ENCODE data around the gene MRTO4.
"Not testable (repeated sequence)": the region's sequence is repeated elsewhere in the genome, so short reads cannot be mapped to it uniquely, and the experiment has no call there.

Gene MRTO4

GRCh38 chr1:19251305-19252196 is at the start of gene MRTO4, which contains the start of gene EMC1:
MRTO4 (plus strand) TSS chr1:19251805; CDS start chr1:19251836, 31 bp downstream.
EMC1 (minus strand) TSS chr1:19251524; CDS start chr1:19251509, 15 bp downstream.
- DNase-seq (ENCODE audit: low spot score): peak; percentile 96

GRCh38 chr1:19202396-19202795 is 49.2 kb upstream of the MRTO4 start:
- no peak for DNase-seq (ENCODE audit: low spot score)

GRCh38 chr1:19203440-19203839 is 48.2 kb upstream of the MRTO4 start:
- peak; percentile 74 for DNase-seq (ENCODE audit: low spot score)

- DNase-seq (ENCODE audit: low spot score): no peak
Observed at GRCh38 chr1:19204446-19205266, 46.9 kb upstream of the MRTO4 start.

GRCh38 chr1:19205403-19205802 is 46.2 kb upstream of the MRTO4 start:
- no peak for DNase-seq (ENCODE audit: low spot score)

- no peak for DNase-seq (ENCODE audit: low spot score)
Observed at GRCh38 chr1:19205845-19206244, 45.8 kb upstream of the MRTO4 start.

- no peak for DNase-seq (ENCODE audit: low spot score)
Observed at GRCh38 chr1:19206947-19207346, 44.7 kb upstream of the MRTO4 start.

- peak; percentile 32 for DNase-seq (ENCODE audit: low spot score)
Observed at GRCh38 chr1:19208710-19209438, 42.7 kb upstream of the MRTO4 start.

GRCh38 chr1:19209439-19209989 is 42.1 kb upstream of the MRTO4 start:
- peak; percentile 50 for DNase-seq (ENCODE audit: low spot score)

GRCh38 chr1:19209990-19210771 is 41.4 kb upstream of the MRTO4 start, which contains the start of gene UBR4:
UBR4 (minus strand) TSS chr1:19210266; CDS start chr1:19210248, 18 bp downstream.
- DNase-seq (ENCODE audit: low spot score): peak; percentile 97

- DNase-seq (ENCODE audit: low spot score): no peak
Observed at GRCh38 chr1:19210772-19211549, 40.6 kb upstream of the MRTO4 start.

GRCh38 chr1:19212167-19212566 is 39.4 kb upstream of the MRTO4 start:
- DNase-seq (ENCODE audit: low spot score): no peak

GRCh38 chr1:19213580-19213979 is 38.0 kb upstream of the MRTO4 start:
- DNase-seq (ENCODE audit: low spot score): no peak

GRCh38 chr1:19216585-19216984 is 35.0 kb upstream of the MRTO4 start:
- DNase-seq (ENCODE audit: low spot score): not testable (repeated sequence)

GRCh38 chr1:19219451-19219850 is 32.2 kb upstream of the MRTO4 start:
- DNase-seq (ENCODE audit: low spot score): no peak

- DNase-seq (ENCODE audit: low spot score): no peak
Observed at GRCh38 chr1:19220080-19220846, 31.3 kb upstream of the MRTO4 start.

GRCh38 chr1:19220991-19221390 is 30.6 kb upstream of the MRTO4 start:
- no peak for DNase-seq (ENCODE audit: low spot score)

- no peak for DNase-seq (ENCODE audit: low spot score)
Observed at GRCh38 chr1:19222573-19222972, 29.0 kb upstream of the MRTO4 start.
